Naive thymus-derived CD8-positive, alpha-beta T cell (primary cell): ENCODE results near the gene LHFPL6. TPM values are rescaled to one million over a fixed set of nuclear protein-coding genes. Genes with fewer than 3 reads are reported as not detected.

ENCODE experiments used
- ATAC-seq, 2 donors: fragments of 150-1000 bp; cut with Tn5 transposase in 1 of 2; sonication (Bioruptor Pico), chemical (Tn5 transposase) in 1 of 2; 1 replicate in 1 of 2; 2 replicates in 1 of 2; pipeline ENCODE4 v1.10.0; 2021; ENCODE audit warnings: mild to moderate bottlenecking in 2 of 2, moderate library complexity in 2 of 2
- POLR2A ChIA-PET: fragments of 350-600 bp; sonication (Branson Sonifier 250); formaldehyde crosslinking; loops from one replicate; lab custom pipeline; 2021; ENCODE audit warnings: antibody characterized with exemption; lab: Charles Lee
- DNase-seq, 10 donors: peaks; one replicate each; pipeline versions ENCODE4 v3.0.0 to v3.0.0-alpha.2; 2020 to 2022
- H3K27ac Mint-ChIP-seq, 10 donors: one replicate each; pipeline ENCODE4 v1.8.0; 2020 to 2022; ENCODE audit warnings: mild to moderate bottlenecking in 10 of 10, mixed read lengths in 10 of 10, moderate library complexity in 4 of 10, inconsistent platforms in 1 of 10
- H3K27me3 Mint-ChIP-seq, 5 donors: one replicate each; pipeline ENCODE4 v1.8.0; 2021 to 2022; ENCODE audit warnings: mixed read lengths in 5 of 5
- H3K36me3 Mint-ChIP-seq, 3 donors: one replicate each; pipeline ENCODE4 v1.8.0; 2020 to 2022; ENCODE audit warnings: mixed read lengths in 3 of 3, mild to moderate bottlenecking in 2 of 3, inconsistent platforms in 1 of 3
- H3K4me1 Mint-ChIP-seq, 4 donors: one replicate each; pipeline ENCODE4 v1.8.0; 2021 to 2022; ENCODE audit warnings: mixed read lengths in 4 of 4
- H3K4me3 Mint-ChIP-seq, 10 donors: one replicate each; pipeline ENCODE4 v1.8.0; 2020 to 2022; ENCODE audit warnings: mild to moderate bottlenecking in 10 of 10, mixed read lengths in 10 of 10, moderate library complexity in 6 of 10, inconsistent platforms in 1 of 10
- H3K9me3 Mint-ChIP-seq, 9 donors: one replicate each; pipeline ENCODE4 v1.8.0; 2020 to 2022; ENCODE audit warnings: mixed read lengths in 9 of 9, mild to moderate bottlenecking in 3 of 9, inconsistent platforms in 1 of 9, moderate library complexity in 1 of 9
- polyA plus RNA-seq, 3 donors: library from polyadenylated mRNA; unstranded; fragments of 300-500 nt; fragmentation: Illumina TruSeq; gene quantifications; one replicate each; pipeline ENCODE4 v1.2.3, GENCODE V29; 2021
- total RNA-seq, 8 experiments: library from RNA in 2 of 8; stranded (reverse) in 2 of 8; gene quantifications; one replicate each; pipeline ENCODE4 v1.2.3 and lab custom pipeline; 2021 to 2026

The LHFPL6 gene
- total and polyA plus RNA-seq, 5 experiments from 2014 or later, result not detected

- no peak overlapping the region for H3K27ac Mint-ChIP-seq
- no peaks in the 10 kb centered on the region for H3K36me3 Mint-ChIP-seq
- POLR2A ChIA-PET, result no interaction called here
- H3K27me3 Mint-ChIP-seq, result peaks cover 3 to 11% (median 7%) of the 10 kb centered on the region in 5 donors
- ATAC-seq (no peak), DNase-seq (no peak)
- no peak overlapping the region for H3K4me3 Mint-ChIP-seq
- H3K9me3 Mint-ChIP-seq, result peaks cover 0 to 3% (median 0%) of the 10 kb centered on the region in 9 donors
- peaks cover 0 to 9% (median 0%) of the 10 kb centered on the region in 4 donors for H3K4me1 Mint-ChIP-seq
These were observed 194.5 kb downstream of the LHFPL6 start for GRCh38 chr13:39408512-39408911.

GRCh38 chr13:39407786-39408185 lies 195.2 kb downstream of the LHFPL6 start:
- no peaks in the 10 kb centered on the region for H3K36me3 Mint-ChIP-seq
- H3K27ac Mint-ChIP-seq, result no peak overlapping the region
- no peak overlapping the region for H3K4me3 Mint-ChIP-seq
- DNase-seq (no peak), ATAC-seq (no peak)
- POLR2A ChIA-PET, result no interaction called here
- peaks cover 0 to 3% (median 0%) of the 10 kb centered on the region in 9 donors for H3K9me3 Mint-ChIP-seq
- H3K4me1 Mint-ChIP-seq, result peaks cover 0 to 9% (median 0%) of the 10 kb centered on the region in 4 donors
- H3K27me3 Mint-ChIP-seq, result peaks cover 3 to 7% (median 6%) of the 10 kb centered on the region in 5 donors

- no peak overlapping the region for H3K27ac Mint-ChIP-seq
- POLR2A ChIA-PET, result no interaction called here
- no peak overlapping the region for H3K4me3 Mint-ChIP-seq
These were observed 195.9 kb downstream of the LHFPL6 start for GRCh38 chr13:39407138-39407537.

GRCh38 chr13:39406688-39407087 lies 196.3 kb downstream of the LHFPL6 start:
- POLR2A ChIA-PET, result no interaction called here
- ATAC-seq, result no peak
- no peak for DNase-seq
- H3K27me3 Mint-ChIP-seq, result peaks cover 0 to 6% (median 4%) of the 10 kb centered on the region in 5 donors
- H3K27ac Mint-ChIP-seq, result no peak overlapping the region
- peaks cover 0 to 6% (median 0%) of the 10 kb centered on the region in 4 donors for H3K4me1 Mint-ChIP-seq
- no peaks in the 10 kb centered on the region for H3K36me3 Mint-ChIP-seq
- H3K4me3 Mint-ChIP-seq, result no peak overlapping the region
- peaks cover 0 to 3% (median 0%) of the 10 kb centered on the region in 9 donors for H3K9me3 Mint-ChIP-seq

More at GRCh38 chr13:39407138-39407537, 195.9 kb downstream of the LHFPL6 start:
- ATAC-seq, result no peak
- no peaks in the 10 kb centered on the region for H3K36me3 Mint-ChIP-seq
- H3K9me3 Mint-ChIP-seq, result peaks cover 0 to 3% (median 0%) of the 10 kb centered on the region in 9 donors
- H3K27me3 Mint-ChIP-seq, result peaks cover 0 to 6% (median 4%) of the 10 kb centered on the region in 5 donors
- H3K4me1 Mint-ChIP-seq, result peaks cover 0 to 7% (median 0%) of the 10 kb centered on the region in 4 donors
- no peak for DNase-seq

GRCh38 chr13:39405596-39406205 lies 197.3 kb downstream of the LHFPL6 start:
- POLR2A ChIA-PET, result no interaction called here
- H3K4me3 Mint-ChIP-seq, result no peak overlapping the region
- peaks cover 0 to 3% (median 0%) of the 10 kb centered on the region in 9 donors for H3K9me3 Mint-ChIP-seq
- H3K27ac Mint-ChIP-seq, result no peak overlapping the region
- DNase-seq, result no peak
- peaks cover 0 to 6% (median 0%) of the 10 kb centered on the region in 4 donors for H3K4me1 Mint-ChIP-seq
- no peaks in the 10 kb centered on the region for H3K36me3 Mint-ChIP-seq
- peaks cover 0 to 5% (median 3%) of the 10 kb centered on the region in 5 donors for H3K27me3 Mint-ChIP-seq
- no peak for ATAC-seq

GRCh38 chr13:39405107-39405506 lies 197.9 kb downstream of the LHFPL6 start:
- Mint-ChIP-seq H3K27ac (no peak overlapping the region), H3K4me1 (peaks cover 0 to 1% (median 0%) of the 10 kb centered on the region in 4 donors), H3K9me3 (peaks cover 0 to 4% (median 0%) of the 10 kb centered on the region in 9 donors), H3K27me3 (peaks cover 0 to 3% (median 2%) of the 10 kb centered on the region in 5 donors), H3K36me3 (no peaks in the 10 kb centered on the region), H3K4me3 (no peak overlapping the region)
- DNase-seq (no peak), ATAC-seq (no peak)
- POLR2A ChIA-PET, result no interaction called here

GRCh38 chr13:39403106-39403505 lies 199.9 kb downstream of the LHFPL6 start:
- H3K36me3 Mint-ChIP-seq, result no peaks in the 10 kb centered on the region
- H3K9me3 Mint-ChIP-seq, result peaks cover 0 to 4% (median 0%) of the 10 kb centered on the region in 9 donors
- no peak overlapping the region for H3K27ac Mint-ChIP-seq
- POLR2A ChIA-PET, result no interaction called here
- ATAC-seq, result no peak
- H3K4me3 Mint-ChIP-seq, result no peak overlapping the region
- no peaks in the 10 kb centered on the region for H3K4me1 Mint-ChIP-seq
- peaks cover 0 to 3% (median 1%) of the 10 kb centered on the region in 5 donors for H3K27me3 Mint-ChIP-seq
- DNase-seq, result no peak

GRCh38 chr13:39402221-39402970 lies 200.6 kb downstream of the LHFPL6 start:
- Mint-ChIP-seq H3K36me3 (no peaks in the 10 kb centered on the region), H3K27me3 (peaks cover 0 to 6% (median 1%) of the 10 kb centered on the region in 5 donors), H3K9me3 (peaks cover 0 to 4% (median 0%) of the 10 kb centered on the region in 9 donors), H3K27ac (no peak overlapping the region), H3K4me3 (no peak overlapping the region), H3K4me1 (no peaks in the 10 kb centered on the region)
- DNase-seq, result no peak
- POLR2A ChIA-PET, result no interaction called here
- no peak for ATAC-seq

- Mint-ChIP-seq H3K9me3 (peaks cover 0 to 4% (median 0%) of the 10 kb centered on the region in 9 donors), H3K27me3 (peaks cover 0 to 6% (median 3%) of the 10 kb centered on the region in 5 donors), H3K27ac (no peak overlapping the region), H3K36me3 (no peaks in the 10 kb centered on the region), H3K4me3 (no peak overlapping the region), H3K4me1 (no peaks in the 10 kb centered on the region)
- ATAC-seq, result no peak
- POLR2A ChIA-PET, result no interaction called here
- no peak for DNase-seq
These were observed 201.2 kb downstream of the LHFPL6 start for GRCh38 chr13:39401756-39402155.

- POLR2A ChIA-PET, result no interaction called here
- H3K9me3 Mint-ChIP-seq, result peaks cover 0 to 4% (median 0%) of the 10 kb centered on the region in 9 donors
- no peaks in the 10 kb centered on the region for H3K36me3 Mint-ChIP-seq
- no peak for ATAC-seq
- no peak overlapping the region for H3K27ac Mint-ChIP-seq
- peaks cover 0 to 7% (median 4%) of the 10 kb centered on the region in 5 donors for H3K27me3 Mint-ChIP-seq
- DNase-seq, result no peak
- no peaks in the 10 kb centered on the region for H3K4me1 Mint-ChIP-seq
- H3K4me3 Mint-ChIP-seq, result no peak overlapping the region
These were observed 201.8 kb downstream of the LHFPL6 start for GRCh38 chr13:39401046-39401705.

GRCh38 chr13:39399102-39399501 lies 203.9 kb downstream of the LHFPL6 start:
- H3K27ac Mint-ChIP-seq, result no peak overlapping the region
- H3K36me3 Mint-ChIP-seq, result no peaks in the 10 kb centered on the region
- no peak for DNase-seq
- H3K9me3 Mint-ChIP-seq, result peaks cover 0 to 4% (median 0%) of the 10 kb centered on the region in 9 donors
- H3K4me1 Mint-ChIP-seq, result no peaks in the 10 kb centered on the region
- H3K4me3 Mint-ChIP-seq, result no peak overlapping the region
- H3K27me3 Mint-ChIP-seq, result peaks cover 0 to 5% (median 3%) of the 10 kb centered on the region in 5 donors
- POLR2A ChIA-PET, result no interaction called here
- ATAC-seq, result no peak

GRCh38 chr13:39397896-39398265 lies 205.1 kb downstream of the LHFPL6 start:
- no peak overlapping the region for H3K27ac Mint-ChIP-seq
- H3K4me1 Mint-ChIP-seq, result no peaks in the 10 kb centered on the region
- no peaks in the 10 kb centered on the region for H3K36me3 Mint-ChIP-seq
- peaks cover 0 to 4% (median 0%) of the 10 kb centered on the region in 9 donors for H3K9me3 Mint-ChIP-seq
- H3K27me3 Mint-ChIP-seq, result peaks cover 0 to 6% (median 4%) of the 10 kb centered on the region in 5 donors
- H3K4me3 Mint-ChIP-seq, result no peak overlapping the region
- POLR2A ChIA-PET, result no interaction called here
- no peak for ATAC-seq
- no peak for DNase-seq
